ENCODE results near the gene PPP3CA. TPM values are rescaled to one million over a fixed set of nuclear protein-coding genes. Genes with fewer than 3 reads are reported as not detected.

PPP3CA gene
- polyA plus RNA-seq, 1 donor (not counting 4 experiments of a cell fraction or from before 2014, with no cell fraction given) = 43.3 TPM

DNA sequence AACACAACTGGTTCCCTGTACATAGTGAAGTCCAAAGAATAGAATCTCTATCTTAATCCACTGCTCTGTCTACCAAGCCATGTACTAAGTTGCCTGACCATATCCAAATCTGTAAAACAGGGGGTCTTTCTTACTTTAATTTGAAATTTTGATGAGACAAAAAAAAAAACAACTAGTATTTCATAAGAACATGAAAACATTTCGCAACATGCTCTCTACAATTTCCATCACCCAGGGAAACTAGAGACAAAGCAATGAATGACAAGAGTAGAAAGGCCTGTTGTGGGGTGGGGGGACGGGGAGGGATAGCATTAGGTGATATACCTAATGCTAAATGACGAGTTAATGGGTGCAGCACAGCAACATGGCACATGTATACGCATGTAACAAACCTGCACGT is 279.9 kb downstream of the PPP3CA start:
- Histone ChIP-seq H3K36me3 (ENCODE audit: control insufficient read depth in 2 of 2, extremely low read depth in 1 of 2, insufficient read depth in 2 of 2, low read length in 2 of 2) (no peaks in the 10 kb centered on the region), H3K9me1 (ENCODE audit: control insufficient read depth, extremely low read depth, insufficient read depth, low read length) (no peaks in the 10 kb centered on the region), H3K27ac (ENCODE audit: control insufficient read depth, insufficient read depth, low read length) (no peak overlapping the region), H3K4me1 (ENCODE audit: control insufficient read depth, extremely low read depth, insufficient read depth, low read length) (no peaks in the 10 kb centered on the region), H3K9ac (ENCODE audit: control insufficient read depth, extremely low read depth, insufficient read depth, low read length) (no peak overlapping the region), H3K9me3 (ENCODE audit: control insufficient read depth, low read depth, low read length) (no peaks in the 10 kb centered on the region), H3K79me2 (ENCODE audit: control insufficient read depth, insufficient read depth, low read length) (no peaks in the 10 kb centered on the region), H4K20me1 (ENCODE audit: control insufficient read depth, extremely low read depth, insufficient read depth, low read length) (no peaks in the 10 kb centered on the region), H2AFZ (ENCODE audit: control insufficient read depth, low read length) (no peak overlapping the region), H3K4me3 (ENCODE audit: control insufficient read depth in 2 of 3, extremely low read depth in 1 of 3, insufficient read depth in 2 of 3, low read depth in 1 of 3, low read length in 3 of 3) (no peak overlapping the region), H3K4me2 (ENCODE audit: control insufficient read depth, extremely low read depth, insufficient read depth, low read depth, low read length) (no peak overlapping the region), H3K27me3 (ENCODE audit: control insufficient read depth, extremely low read depth, insufficient read depth, low read length) (no peaks in the 10 kb centered on the region)
- DNase-seq (ENCODE audit: low read depth, low spot score) (no peak), FAIRE-seq (no peak)
- dilution Hi-C loops (cut with MboI; ENCODE audit: extremely low pct_ligation_motif_present, low sequenced_read_pairs) = no loop called here
- no peak for TF ChIP-seq EZH2 (IDR thresholded peaks at IDR 0.05; ENCODE audit: low read length)
- TF ChIP-seq, protein P1, sequence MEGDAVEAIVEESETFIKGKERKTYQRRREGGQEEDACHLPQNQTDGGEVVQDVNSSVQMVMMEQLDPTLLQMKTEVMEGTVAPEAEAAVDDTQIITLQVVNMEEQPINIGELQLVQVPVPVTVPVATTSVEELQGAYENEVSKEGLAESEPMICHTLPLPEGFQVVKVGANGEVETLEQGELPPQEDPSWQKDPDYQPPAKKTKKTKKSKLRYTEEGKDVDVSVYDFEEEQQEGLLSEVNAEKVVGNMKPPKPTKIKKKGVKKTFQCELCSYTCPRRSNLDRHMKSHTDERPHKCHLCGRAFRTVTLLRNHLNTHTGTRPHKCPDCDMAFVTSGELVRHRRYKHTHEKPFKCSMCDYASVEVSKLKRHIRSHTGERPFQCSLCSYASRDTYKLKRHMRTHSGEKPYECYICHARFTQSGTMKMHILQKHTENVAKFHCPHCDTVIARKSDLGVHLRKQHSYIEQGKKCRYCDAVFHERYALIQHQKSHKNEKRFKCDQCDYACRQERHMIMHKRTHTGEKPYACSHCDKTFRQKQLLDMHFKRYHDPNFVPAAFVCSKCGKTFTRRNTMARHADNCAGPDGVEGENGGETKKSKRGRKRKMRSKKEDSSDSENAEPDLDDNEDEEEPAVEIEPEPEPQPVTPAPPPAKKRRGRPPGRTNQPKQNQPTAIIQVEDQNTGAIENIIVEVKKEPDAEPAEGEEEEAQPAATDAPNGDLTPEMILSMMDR (optimal IDR thresholded peaks at IDR 0.05 in 1 of 3, IDR thresholded peaks at IDR 0.05 in 1 of 3, conservative IDR thresholded peaks at IDR 0.05 in 1 of 3; ENCODE audit: extremely low read depth in 1 of 3, insufficient read depth in 2 of 3, low read length in 3 of 3) = no peak

DNA sequence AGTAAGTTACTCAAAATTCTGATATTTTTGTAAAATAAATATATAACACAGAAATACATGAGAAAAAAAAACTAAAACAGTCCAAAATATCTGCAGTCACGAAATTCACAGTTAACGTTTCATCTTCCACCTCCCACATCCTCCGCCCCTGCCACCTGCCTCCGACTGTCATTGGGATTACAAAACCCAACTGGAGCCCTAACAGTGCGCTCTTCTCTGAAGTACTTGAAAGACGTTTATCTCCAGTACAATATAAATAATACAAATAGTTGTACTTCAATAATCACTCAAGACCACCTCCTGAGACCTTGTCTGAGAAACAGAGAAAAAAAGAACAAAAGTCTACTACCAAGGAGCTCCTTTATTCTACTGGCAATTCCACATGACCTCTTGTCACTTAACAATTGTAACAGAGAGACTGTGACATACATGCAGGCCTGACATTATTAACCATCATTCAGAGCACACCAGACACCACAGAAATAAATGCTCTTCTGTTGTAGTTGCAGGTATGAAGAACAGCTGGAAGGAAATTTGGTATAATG is 280.6 kb downstream of the PPP3CA start:
- no peaks in the 10 kb centered on the region for H3K9me1 ChIP-seq (ENCODE audit: control insufficient read depth, extremely low read depth, insufficient read depth, low read length)
- no peaks in the 10 kb centered on the region for H3K4me1 ChIP-seq (ENCODE audit: control insufficient read depth, extremely low read depth, insufficient read depth, low read length)
- H3K79me2 ChIP-seq (ENCODE audit: control insufficient read depth, insufficient read depth, low read length) = no peaks in the 10 kb centered on the region
- dilution Hi-C loops (cut with MboI; ENCODE audit: extremely low pct_ligation_motif_present, low sequenced_read_pairs) = no loop called here
- H4K20me1 ChIP-seq (ENCODE audit: control insufficient read depth, extremely low read depth, insufficient read depth, low read length) = no peaks in the 10 kb centered on the region
- H3K27me3 ChIP-seq (ENCODE audit: control insufficient read depth, extremely low read depth, insufficient read depth, low read length) = no peaks in the 10 kb centered on the region
- no peaks in the 10 kb centered on the region for H3K9me3 ChIP-seq (ENCODE audit: control insufficient read depth, low read depth, low read length)
- H3K9ac ChIP-seq (ENCODE audit: control insufficient read depth, extremely low read depth, insufficient read depth, low read length) = no peak overlapping the region
- no peak overlapping the region for H3K27ac ChIP-seq (ENCODE audit: control insufficient read depth, insufficient read depth, low read length)
- no peak overlapping the region for H2AFZ ChIP-seq (ENCODE audit: control insufficient read depth, low read length)
- DNase-seq (ENCODE audit: low read depth, low spot score) (no peak), FAIRE-seq (no peak)
- H3K36me3 ChIP-seq (ENCODE audit: control insufficient read depth in 2 of 2, extremely low read depth in 1 of 2, insufficient read depth in 2 of 2, low read length in 2 of 2) = no peaks in the 10 kb centered on the region
- TF ChIP-seq, protein P1 (optimal IDR thresholded peaks at IDR 0.05 in 1 of 3, IDR thresholded peaks at IDR 0.05 in 1 of 3, conservative IDR thresholded peaks at IDR 0.05 in 1 of 3; ENCODE audit: extremely low read depth in 1 of 3, insufficient read depth in 2 of 3, low read length in 3 of 3) = no peak
- no peak for TF ChIP-seq EZH2 (IDR thresholded peaks at IDR 0.05; ENCODE audit: low read length)
- no peak overlapping the region for H3K4me3 ChIP-seq (ENCODE audit: control insufficient read depth in 2 of 3, extremely low read depth in 1 of 3, insufficient read depth in 2 of 3, low read depth in 1 of 3, low read length in 3 of 3)
- no peak overlapping the region for H3K4me2 ChIP-seq (ENCODE audit: control insufficient read depth, extremely low read depth, insufficient read depth, low read depth, low read length)
